NCI-H1694 treated with DMSO at 0.1 percent for 48 hours (cell line): Measurements from ENCODE around the gene ITGA3.

Source experiments
- DNase-seq: peaks from one replicate; lab custom pipeline; 2025; lab: John Stamatoyannopoulos, UW

Gene ITGA3

DNA sequence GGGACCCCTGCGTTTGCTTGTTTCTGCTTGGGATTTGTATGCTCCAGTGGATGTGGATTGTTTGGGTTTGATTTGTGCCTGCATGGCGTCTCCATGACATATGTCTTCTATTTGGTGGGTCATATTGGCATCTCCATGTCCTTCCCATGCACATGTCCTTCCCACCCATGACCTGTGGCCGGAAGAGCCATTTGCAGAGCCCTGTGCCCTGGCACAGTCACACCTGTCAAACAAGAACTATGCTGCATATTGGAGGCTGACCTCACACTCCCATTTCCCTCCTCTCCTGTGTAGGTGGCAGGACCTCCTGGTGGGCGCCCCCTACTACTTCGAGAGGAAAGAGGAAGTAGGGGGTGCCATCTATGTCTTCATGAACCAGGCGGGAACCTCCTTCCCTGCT lies 15.8 kb downstream of the ITGA3 start:
- no peak for DNase-seq

DNA sequence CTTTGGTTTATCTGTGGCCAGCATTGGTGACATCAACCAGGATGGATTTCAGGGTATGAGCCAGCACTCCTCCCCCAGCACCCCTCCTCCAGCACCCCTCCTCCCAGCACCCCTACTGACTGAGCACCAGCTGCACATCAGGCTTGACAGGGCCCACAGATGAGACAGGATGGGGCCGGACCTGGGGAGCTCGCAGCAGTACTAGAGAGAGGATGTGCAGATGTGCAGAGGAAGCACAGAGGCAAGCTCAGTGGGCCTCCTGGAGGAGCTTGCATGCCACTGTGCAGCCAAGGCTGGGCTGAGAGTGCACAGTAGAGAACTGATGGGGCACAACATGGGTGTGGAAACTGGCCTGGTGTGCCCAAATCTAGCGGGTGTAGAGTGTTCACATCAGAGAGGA lies 16.2 kb downstream of the ITGA3 start:
- no peak for DNase-seq

DNA sequence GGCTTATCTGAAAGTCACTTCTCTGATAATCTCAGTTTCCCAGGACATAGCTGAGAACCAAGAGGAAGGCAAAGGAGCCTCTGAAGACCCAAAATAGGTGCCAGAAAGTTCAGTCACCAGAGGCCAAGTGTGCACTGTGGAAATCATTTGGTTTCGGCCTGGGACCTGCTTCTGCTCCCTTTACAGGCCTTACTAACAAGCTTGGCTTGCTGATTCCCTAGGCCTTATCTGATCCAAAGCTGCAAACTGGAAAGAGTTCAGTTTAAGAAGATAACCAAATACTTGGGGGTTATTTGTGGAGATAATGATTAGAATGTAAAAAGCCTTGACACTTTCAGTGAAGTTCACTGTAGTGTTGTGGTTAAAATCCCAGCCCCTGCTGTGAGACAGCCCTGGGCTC lies 17.0 kb downstream of the ITGA3 start:
- no peak for DNase-seq

DNA sequence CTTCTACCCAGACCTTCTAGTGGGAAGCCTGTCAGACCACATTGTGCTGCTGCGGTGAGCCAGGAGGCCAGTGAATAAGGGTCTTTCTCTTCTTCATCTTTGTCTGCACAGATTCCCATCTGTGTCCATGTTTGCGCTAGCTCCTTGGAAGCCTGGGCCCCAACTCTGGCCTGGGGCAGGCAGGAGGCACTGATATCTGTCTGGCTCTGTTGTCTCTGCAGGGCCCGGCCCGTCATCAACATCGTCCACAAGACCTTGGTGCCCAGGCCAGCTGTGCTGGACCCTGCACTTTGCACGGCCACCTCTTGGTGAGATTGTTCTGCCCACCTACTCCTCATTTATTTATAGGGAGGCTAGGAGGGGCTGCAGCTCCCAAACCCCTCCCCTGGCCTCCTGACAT lies 18.3 kb downstream of the ITGA3 start:
- no peak for DNase-seq

DNA sequence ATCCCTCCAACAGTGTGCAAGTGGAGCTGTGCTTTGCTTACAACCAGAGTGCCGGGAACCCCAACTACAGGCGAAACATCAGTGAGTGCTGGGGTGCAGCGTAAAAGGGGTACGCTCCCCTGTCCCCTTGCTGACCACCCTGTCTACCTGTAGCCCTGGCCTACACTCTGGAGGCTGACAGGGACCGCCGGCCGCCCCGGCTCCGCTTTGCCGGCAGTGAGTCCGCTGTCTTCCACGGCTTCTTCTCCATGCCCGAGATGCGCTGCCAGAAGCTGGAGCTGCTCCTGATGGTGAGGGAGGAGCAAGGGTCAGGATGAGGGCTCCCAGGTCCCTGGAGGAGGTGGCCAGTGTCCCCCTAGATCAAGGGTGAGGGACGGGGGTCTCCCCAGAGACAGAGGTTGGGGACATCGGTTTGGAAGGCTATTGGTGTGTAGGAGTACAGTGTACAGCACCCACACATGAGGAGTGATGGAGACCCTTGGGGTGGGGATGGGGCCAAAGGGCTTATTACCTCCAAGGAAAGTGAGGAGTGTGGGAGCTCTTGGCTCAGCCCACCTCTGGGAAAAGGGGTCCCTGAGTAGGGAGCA lies 19.6 kb downstream of the ITGA3 start:
- no peak for DNase-seq

DNA sequence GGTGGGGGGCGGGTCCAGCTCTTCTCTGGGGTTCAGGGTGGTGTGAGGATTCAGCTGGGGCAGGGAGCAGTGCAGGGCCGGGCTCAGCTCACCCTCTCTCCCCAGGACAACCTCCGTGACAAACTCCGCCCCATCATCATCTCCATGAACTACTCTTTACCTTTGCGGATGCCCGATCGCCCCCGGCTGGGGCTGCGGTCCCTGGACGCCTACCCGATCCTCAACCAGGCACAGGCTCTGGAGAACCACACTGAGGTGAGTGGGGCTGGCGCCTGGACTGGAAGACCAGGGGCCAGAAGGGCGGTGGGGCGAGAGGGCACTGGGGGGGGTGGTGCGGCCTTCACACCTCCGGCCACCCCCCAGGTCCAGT lies 20.3 kb downstream of the ITGA3 start:
- no peak for DNase-seq

DNA sequence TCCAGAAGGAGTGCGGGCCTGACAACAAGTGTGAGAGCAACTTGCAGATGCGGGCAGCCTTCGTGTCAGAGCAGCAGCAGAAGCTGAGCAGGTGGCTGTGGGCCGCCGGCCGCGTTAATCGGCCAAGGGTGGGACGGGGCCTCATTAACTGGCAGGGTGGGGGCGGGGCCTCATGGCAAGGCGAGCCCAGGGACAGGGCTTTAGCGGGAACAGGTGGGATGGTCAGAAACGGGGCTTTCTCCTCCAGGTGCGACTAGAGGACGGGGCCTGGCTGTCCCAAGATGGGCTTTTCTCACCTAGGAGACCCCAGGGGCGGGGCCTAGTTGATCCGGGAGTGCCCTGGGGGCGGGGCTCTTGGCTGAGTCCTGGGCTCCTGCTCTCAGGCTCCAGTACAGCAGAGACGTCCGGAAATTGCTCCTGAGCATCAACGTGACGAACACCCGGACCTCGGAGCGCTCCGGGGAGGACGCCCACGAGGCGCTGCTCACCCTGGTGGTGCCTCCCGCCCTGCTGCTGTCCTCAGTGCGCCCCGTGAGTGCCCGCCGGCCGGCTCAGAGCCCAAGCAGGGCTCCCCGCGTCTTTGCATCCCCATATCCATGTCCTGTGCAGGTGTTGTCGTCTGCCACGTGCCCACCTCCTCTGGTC lies 20.8 kb downstream of the ITGA3 start:
- no peak for DNase-seq

DNA sequence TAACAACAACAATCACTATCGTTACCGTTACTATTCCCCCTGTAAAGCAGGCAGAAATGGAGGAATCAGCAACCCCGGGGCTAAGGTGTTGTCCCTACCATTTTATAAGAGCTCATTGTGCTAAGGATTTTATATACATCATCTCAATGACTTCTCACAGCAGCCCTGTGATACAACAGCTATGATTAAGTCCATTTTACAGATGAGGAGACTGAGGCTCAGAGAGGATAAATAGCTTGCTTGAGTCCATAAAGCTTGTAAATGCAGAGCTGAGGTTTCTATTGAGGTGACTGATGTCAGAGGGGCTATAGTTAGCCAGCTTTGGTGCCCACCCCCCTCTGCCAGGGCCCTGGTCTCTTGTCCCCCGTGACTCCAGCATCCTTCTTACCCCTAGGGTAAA lies 22.5 kb downstream of the ITGA3 start:
- DNase-seq: no peak

DNA sequence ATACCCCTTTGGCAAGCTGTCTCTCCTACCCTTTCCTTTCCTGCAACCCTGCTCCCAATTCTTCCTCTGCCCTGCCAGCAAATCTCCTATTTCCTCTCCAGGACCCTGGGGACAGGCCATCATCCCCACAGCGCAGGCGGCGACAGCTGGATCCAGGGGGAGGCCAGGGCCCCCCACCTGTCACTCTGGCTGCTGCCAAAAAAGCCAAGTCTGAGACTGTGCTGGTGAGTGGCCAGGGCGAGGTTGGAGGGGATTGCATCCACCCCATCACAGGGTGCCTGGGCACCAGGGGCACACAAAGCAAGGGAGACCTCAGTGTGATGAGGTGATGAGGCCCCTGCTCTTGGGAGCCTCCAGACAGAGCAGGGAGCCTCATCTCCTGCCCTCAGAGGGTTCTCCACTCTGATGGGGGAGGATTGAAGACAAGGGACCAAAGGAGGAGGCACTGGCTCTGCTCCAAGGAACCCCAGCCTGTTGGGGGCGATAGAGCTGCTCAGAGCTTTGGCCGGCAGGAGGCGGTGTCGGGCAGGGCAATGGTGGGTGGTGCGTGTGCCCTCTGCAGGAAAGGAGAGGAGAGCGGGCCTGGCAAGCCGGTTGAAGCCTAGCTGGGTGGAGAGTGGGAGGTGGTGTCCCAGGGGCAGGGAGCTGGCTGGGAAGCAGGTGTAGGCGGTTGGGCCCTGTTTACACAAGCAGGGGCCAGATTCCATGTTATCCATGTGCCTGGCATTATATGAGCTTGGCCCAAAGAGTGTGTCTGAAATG lies 23.6 kb downstream of the ITGA3 start:
- peak; percentile 68 for DNase-seq

DNA sequence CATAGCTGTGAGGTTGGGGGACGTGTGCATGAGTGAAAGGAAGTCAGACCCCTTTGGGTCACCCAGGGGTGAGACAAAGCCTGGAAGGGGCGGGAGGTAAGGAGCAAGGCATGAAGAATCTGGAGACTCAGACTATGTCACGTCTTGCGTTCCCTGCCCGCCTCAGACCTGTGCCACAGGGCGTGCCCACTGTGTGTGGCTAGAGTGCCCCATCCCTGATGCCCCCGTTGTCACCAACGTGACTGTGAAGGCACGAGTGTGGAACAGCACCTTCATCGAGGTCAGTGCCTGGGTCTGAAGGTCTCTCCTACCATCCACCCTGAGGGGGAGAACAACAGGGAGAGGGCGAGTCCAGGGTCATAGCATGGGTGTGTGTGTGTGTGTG lies 24.2 kb downstream of the ITGA3 start:
- DNase-seq: no peak

DNA sequence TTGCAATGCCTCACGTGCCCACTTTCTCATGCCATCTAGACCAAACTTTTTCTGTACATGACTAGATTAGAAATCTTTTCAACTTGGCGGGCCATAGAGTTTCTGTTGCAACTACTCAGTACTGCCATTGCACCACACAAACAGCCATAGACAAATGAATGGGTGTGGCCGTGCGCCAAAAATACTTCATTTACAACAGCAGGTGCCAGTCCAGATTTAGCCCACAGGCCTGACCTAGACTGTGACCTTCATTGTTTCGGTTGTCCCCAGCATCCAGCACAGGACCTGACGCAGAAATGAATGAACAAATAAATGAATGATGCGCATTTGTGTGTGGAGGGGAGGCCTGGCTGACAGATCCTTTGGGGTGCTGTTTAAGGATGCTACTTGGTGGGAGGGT lies 24.9 kb downstream of the ITGA3 start:
- no peak for DNase-seq

DNA sequence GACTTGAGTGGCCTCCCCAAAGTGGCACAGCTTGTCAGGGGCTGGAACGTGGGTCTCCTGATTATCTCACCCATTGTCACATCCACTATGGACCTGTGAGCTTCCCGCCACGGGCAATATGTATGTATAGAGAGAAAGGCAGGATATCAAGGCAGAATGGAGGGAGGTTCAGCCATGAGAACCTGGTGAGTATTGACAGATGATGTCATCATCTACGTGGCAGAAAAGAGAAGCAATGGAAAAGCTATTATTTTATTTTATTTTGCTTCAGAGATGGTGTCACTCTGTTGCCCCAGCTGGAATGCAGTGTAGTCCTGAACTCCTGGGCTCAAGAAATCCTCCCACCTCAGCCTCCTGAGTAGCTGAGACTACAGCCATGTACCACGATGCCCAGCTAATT lies 25.8 kb downstream of the ITGA3 start:
- DNase-seq: no peak

DNA sequence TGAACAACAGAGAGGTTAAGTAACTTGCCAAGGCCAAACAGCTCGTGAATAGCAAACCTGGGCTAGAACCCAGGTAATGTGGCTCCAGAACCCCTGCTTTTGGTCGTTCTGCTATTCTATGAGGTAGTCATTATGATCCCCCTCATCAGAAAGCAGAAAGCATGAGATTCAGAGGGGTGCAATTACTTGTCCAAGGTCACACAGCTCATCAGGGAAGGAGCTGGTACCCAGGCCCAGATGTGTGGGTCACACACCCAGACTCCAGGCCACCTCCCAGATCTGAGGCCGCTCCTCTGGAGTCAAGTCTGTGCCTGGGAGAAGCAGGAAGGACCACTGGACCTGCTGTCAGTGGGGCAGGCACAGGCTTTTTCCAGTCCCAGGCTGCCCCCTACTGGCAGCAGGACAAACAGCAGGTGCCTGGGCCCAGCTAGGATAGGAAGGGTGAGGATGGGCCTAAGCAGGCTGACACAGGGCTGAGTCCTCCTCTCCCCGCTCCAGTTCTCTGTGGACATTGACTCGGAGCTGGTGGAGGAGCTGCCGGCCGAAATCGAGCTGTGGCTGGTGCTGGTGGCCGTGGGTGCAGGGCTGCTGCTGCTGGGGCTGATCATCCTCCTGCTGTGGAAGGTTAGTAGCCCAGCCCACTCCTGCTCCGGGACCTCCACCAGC lies 31.5 kb downstream of the ITGA3 start:
- peak; percentile 63 for DNase-seq

DNA sequence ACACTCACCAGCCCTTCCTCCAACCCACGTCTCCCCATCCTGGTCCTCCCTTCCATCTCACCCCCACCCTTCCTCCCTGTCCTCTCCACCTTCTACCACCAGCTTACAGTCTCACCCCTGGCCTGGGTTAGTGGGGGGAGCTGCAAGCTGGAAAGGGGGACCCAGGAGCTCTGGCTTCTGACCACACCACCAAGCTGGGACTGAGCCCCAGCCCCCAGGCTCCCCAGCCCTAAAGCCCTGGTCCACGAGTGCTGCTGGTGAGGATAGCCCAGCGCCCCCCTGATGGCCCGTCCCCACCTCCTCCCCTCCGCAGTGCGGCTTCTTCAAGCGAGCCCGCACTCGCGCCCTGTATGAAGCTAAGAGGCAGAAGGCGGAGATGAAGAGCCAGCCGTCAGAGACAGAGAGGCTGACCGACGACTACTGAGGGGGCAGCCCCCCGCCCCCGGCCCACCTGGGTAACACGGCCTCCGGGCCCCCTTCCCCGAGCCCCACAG lies 32.0 kb downstream of the ITGA3 start:
- DNase-seq: no peak

DNA sequence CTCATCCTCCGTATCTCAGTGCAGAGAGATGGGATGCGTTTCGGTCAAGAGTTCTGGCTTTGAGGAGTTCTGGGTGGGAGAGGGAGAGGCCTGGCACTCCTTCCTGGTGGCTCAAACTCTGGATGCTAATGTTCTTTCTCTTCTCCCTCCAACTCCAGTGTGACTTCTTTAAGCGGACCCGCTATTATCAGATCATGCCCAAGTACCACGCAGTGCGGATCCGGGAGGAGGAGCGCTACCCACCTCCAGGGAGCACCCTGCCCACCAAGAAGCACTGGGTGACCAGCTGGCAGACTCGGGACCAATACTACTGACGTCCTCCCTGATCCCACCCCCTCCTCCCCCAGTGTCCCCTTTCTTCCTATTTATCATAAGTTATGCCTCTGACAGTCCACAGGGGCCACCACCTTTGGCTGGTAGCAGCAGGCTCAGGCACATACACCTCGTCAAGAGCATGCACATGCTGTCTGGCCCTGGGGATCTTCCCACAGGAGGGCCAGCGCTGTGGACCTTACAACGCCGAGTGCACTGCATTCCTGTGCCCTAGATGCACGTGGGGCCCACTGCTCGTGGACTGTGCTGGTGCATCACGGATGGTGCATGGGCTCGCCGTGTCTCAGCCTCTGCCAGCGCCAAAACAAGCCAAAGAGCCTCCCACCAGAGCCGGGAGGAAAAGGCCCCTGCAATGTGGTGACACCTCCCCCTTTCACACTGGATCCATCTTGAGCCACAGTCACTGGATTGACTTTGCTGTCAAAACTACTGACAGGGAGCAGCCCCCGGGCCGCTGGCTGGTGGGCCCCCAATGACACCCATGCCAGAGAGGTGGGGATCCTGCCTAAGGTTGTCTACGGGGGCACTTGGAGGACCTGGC lies 33.3 kb downstream of the ITGA3 start:
- DNase-seq: no peak

DNA sequence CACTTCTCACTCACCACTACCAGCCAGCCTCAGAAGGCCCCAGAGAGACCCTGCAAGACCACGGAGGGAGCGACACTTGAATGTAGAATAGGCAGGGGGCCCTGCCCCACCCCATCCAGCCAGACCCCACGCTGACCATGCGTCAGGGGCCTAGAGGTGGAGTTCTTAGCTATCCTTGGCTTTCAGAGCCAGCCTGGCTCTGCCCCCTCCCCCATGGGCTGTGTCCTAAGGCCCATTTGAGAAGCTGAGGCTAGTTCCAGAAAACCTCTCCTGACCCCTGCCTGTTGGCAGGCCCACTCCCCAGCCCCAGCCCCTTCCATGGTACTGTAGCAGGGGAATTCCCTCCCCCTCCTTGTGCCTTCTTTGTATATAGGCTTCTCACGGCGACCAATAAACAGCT lies 34.2 kb downstream of the ITGA3 start:
- DNase-seq: no peak

DNA sequence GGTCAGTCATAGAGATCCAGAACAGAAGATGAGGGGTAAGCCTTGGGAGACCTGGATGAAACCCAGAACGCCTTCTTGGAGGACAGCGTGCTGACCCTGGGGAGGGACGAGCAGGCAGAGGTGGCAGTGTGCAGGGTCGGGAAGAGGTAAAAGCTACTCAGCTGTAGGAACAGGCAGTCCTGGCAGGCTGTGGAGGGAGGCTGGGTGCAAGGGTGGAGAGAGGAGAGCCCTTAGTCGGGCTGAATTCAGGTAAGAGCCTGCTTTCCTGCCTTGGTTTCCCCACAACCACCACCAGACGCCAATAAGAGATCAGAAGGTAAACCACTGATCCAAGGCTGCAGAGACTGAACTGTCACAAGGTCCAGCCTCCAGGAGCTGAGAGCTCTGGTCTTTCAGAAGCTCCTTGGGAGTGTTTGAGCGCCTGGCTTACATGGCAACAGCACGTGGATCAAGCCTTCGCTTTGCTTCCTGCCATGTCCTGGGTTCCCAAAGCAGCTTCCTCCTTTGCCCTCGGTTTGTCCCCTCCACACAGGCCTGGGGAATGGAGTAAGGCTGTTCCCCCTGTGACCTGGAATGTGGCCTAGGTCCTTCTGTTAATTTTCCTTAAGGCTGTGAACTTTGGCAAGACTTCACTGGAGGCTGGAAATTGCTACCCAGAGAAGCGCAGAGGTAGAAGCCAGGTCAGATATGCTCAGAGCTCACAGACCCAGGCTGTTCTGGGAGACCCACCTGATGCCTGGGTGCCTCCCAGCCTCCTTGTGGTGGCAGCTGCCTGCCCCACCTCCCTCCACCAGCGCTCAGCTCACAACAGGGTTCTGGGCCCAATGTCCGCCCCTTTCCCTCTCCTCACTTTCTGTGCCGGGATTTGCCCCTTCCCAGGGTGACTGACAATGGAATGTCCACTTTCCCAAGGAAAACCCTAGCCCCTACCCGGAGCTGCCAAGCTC lies 35.3 kb downstream of the ITGA3 start:
- DNase-seq: no peak

DNA sequence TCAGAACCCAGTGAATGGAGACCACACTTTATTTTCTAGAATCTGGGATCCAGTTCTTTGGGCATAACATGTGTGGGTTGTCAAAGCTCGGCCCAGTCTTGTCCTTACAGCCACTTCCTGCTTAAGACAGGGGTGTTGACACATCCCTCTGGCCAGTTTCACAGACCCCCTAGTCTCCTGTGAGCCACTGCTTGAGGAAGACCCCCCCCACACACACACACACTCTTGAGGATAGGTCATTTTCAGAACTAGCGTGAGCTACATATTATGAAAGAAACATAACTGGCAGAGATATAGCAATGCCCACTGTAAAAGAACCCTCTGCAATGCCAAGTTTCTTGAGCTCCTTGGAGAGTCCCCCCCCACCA lies 36.0 kb downstream of the ITGA3 start:
- no peak for DNase-seq

DNA sequence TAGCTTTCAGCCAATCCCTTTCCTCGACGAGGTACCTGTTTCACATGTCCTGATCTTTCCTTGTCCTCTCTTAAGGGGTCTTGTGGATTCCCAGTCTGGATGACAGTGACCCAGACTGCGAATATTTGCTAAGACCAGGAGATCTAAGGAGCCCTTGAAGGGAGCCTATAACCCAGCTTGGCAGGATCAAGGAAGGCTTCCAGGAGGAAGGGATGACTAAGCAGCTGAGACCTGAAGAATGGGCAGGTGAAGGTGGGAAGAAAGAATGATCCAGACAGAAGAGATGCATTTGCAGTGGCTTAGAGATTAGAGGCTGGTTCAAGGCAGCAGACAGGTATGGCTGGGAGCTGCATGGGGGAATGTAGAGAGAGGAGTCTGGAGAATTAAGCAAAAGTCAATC lies 37.3 kb downstream of the ITGA3 start:
- DNase-seq: no peak

DNA sequence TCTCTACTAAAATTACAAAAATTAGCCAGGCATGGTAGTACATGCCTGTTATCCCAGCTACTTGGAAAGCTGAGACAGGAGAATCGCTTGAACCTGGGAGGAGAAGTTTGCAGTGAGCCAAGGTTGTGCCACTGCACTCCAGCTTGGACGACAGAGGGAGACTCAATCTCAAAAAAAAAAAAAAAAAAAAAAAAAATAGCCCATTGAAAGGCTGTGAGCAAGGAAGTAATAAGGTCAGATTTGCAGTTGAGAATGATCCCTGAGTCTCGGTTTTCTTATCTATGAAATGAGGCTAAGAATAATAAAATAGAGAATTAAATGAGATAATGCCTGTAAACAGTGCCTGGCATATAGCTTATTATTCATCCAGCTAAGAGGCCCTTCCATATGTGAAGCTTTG lies 37.9 kb downstream of the ITGA3 start:
- DNase-seq: no peak

DNA sequence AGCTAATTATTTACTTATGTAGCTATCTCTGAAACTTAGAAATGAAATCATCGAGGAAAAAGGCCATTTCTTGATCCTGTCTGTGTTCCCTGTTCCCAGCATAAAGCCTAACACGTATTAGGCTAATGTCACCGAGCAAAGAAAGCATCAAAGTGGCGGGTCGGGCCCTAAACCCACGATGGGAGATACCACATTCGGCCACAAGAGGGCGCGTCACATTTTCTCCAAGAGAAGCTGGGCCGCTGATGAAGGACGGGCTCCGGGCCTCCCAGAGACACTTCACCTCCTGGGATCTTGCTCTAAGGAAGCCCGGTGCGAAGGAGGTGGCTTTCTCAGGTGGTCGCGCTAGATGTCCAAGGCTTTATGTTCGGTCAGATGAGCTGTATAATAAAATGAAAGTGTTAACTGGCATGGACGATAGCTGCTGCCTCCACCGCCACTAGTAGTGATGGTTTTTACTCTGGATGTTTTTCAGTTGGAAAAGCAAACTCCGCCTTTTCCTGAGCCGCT lies 38.4 kb downstream of the ITGA3 start:
- peak; percentile 90 for DNase-seq
